HepG2 (cell line): ENCODE measurements around the gene CRISPLD2. TPM values are rescaled to one million over a fixed set of nuclear protein-coding genes. Genes with fewer than 3 reads are reported as not detected.
A peak's percentile ranks its signal among the peaks of the same experiment; 100 is the strongest.

ENCODE experiments used
- ATAC-seq: fragments of 200-7000 bp; cut with Tn5 transposase; 3 replicates; pipeline ENCODE4 v1.9.1; 2020; ENCODE audit warnings: mild to moderate bottlenecking, moderate library complexity
- BruUV-seq: library from RNA; stranded (reverse); fragments of 400-500 nt; replicated peaks from 2 replicates; lab custom pipeline; 2021; lab: Mats Ljungman, UMichigan
- CTCF ChIA-PET: fragments of 300-600 bp; formaldehyde crosslinking; extraction: SDS; loops from one replicate; lab custom pipeline; 2021; ENCODE audit warnings: low total read pairs, inconsistent platforms, low intra/inter-chr PET ratio; lab: Yijun Ruan, JAX
- POLR2A ChIA-PET: fragments of 350-600 bp; sonication (Branson Sonifier 250); formaldehyde crosslinking; loops from one replicate; lab custom pipeline; 2020; ENCODE audit warnings: antibody characterized with exemption, inconsistent platforms; lab: Yijun Ruan, JAX
- DNase-seq: peaks from one replicate; pipeline ENCODE4 v3.0.0-alpha.2; 2015; ENCODE audit warnings: low spot score
- FAIRE-seq: peaks from 3 replicates; lab custom pipeline; 2011; peaks lifted over from hg19 to GRCh38; lab: Jason Lieb, UNC
- H2AFZ ChIP-seq: one replicate; pipeline ENCODE4 v1.6.1; 2011; ENCODE audit warnings: low read length, inconsistent platforms
- H3K27ac ChIP-seq: fragments of 300-600 bp; 3 replicates; pipeline ENCODE4 v1.8.0; 2011; ENCODE audit warnings: mixed run types, mild to moderate bottlenecking, mixed read lengths, low read length, inconsistent platforms; ENCODE audit not compliant: insufficient read depth; ENCODE audit errors: extremely low read length
- H3K27me3 ChIP-seq, 2 experiments: fragments of 200-600 bp in 1 of 2; 2 replicates in 1 of 2; 3 replicates in 1 of 2; pipeline versions ENCODE4 v1.6.0 to v1.8.0; 2011; ENCODE audit warnings: low read length in 2 of 2, mild to moderate bottlenecking in 2 of 2, moderate library complexity in 2 of 2, inconsistent platforms in 1 of 2; ENCODE audit not compliant: insufficient read depth in 2 of 2, control insufficient read depth in 1 of 2
- H3K36me3 ChIP-seq, 2 experiments: fragments of 200-600 bp in 1 of 2; replicated peaks in 1 of 2; 2 replicates in 1 of 2; 3 replicates in 1 of 2; pipeline versions ENCODE4 v1.5.1 to v1.8.0; 2011; ENCODE audit warnings: low read length in 2 of 2, inconsistent platforms in 1 of 2; ENCODE audit not compliant: insufficient read depth in 2 of 2, control insufficient read depth in 1 of 2
- H3K4me1 ChIP-seq: 2 replicates; pipeline ENCODE4 v1.5.1; 2012; ENCODE audit warnings: low read length, inconsistent platforms; ENCODE audit not compliant: insufficient read depth
- H3K4me2 ChIP-seq: 2 replicates; pipeline ENCODE4 v1.6.0; 2011; ENCODE audit warnings: low read depth, low read length, inconsistent platforms
- H3K4me3 ChIP-seq, 3 experiments: fragments of 200-600 bp in 1 of 3; sonication (generic), shearing (Covaris generic) in 1 of 3; replicated peaks in 1 of 3; 2 replicates each; pipeline ENCODE4 v1.5.1; 2011 to 2016; ENCODE audit warnings: low read length in 3 of 3, inconsistent platforms in 2 of 3, low read depth in 2 of 3, mild to moderate bottlenecking in 2 of 3, control low read depth in 1 of 3, mixed read lengths in 1 of 3; ENCODE audit not compliant: insufficient read depth in 1 of 3
- H3K79me2 ChIP-seq: one replicate; pipeline ENCODE4 v1.6.1; 2011; ENCODE audit warnings: low read length, inconsistent platforms; ENCODE audit not compliant: insufficient read depth
- H3K9ac ChIP-seq: 2 replicates; pipeline ENCODE4 v1.6.0; 2011; ENCODE audit warnings: mild to moderate bottlenecking, low read depth, low read length, inconsistent platforms; ENCODE audit not compliant: insufficient read depth
- H3K9me3 ChIP-seq: 2 replicates; pipeline ENCODE4 v1.5.1; 2012; ENCODE audit warnings: mild to moderate bottlenecking, low read length
- H4K20me1 ChIP-seq: 2 replicates; pipeline ENCODE4 v1.6.0; 2011; ENCODE audit warnings: inconsistent platforms, mild to moderate bottlenecking, low read length, moderate library complexity; ENCODE audit not compliant: insufficient read depth
- BCL6 ChIP-seq: IDR thresholded peaks from 2 replicates; pipeline ENCODE4 v1.6.1; 2016; ENCODE audit warnings: missing genetic modification reagents, missing compliant biosample characterization
- BHLHE40 ChIP-seq: IDR thresholded peaks from 2 replicates; pipeline ENCODE4 v1.6.1; 2011; ENCODE audit warnings: low read length, improper control_type of control experiment
- KAT8 ChIP-seq: IDR thresholded peaks from 2 replicates; pipeline ENCODE4 v1.6.1; 2016; ENCODE audit warnings: missing genetic modification reagents, missing compliant biosample characterization
- RARA ChIP-seq: IDR thresholded peaks from 2 replicates; pipeline ENCODE4 v1.6.1; 2016; ENCODE audit warnings: missing genetic modification reagents, missing compliant biosample characterization
- ZNF10 ChIP-seq: sonication (generic); formaldehyde crosslinking; IDR thresholded peaks from 2 replicates; pipeline ENCODE4 v1.4.0; 2020; ENCODE audit warnings: mild to moderate bottlenecking, low read depth, missing genetic modification reagents, borderline replicate concordance
- ZNF629 ChIP-seq: sonication (generic); formaldehyde crosslinking; conservative IDR thresholded peaks from 2 replicates; pipeline ENCODE4 v1.5.0; 2020; ENCODE audit warnings: missing genetic modification reagents
- WGBS: methylation state at CpG from one replicate; pipeline ENCODE4 v1.1.6; 2017; ENCODE audit warnings: low lambda C conversion rate; 5-methylcytosine and 5-hydroxymethylcytosine counted together
- in situ Hi-C: cut with HindIII; loops from 2 replicates; pipeline ENCODE4 v1.10.0; 2017; ENCODE audit warnings: low pct_unique_long_range_greater_than_20kb; ENCODE audit not compliant: extremely low pct_ligation_motif_present
- intact Hi-C: fragments of 100-400 bp; cut with micrococcal nuclease; formaldehyde crosslinking; loops from one replicate; pipeline ENCODE4 v1.10.0; 2022; ENCODE audit not compliant: unreplicated experiment
- polyA plus RNA-seq, 8 experiments: library from polyadenylated mRNA; depleted of rRNA in 3 of 8; stranded (reverse) in 7 of 8; unstranded in 1 of 8; fragments of >200 nt; fragmentation: Illumina TruSeq in 4 of 8; extraction: Trizol in 4 of 8; gene quantifications; 2 replicates each; pipeline versions ENCODE4 v1.2.1 to v1.2.3, GENCODE V29; 2011 to 2016; ENCODE audit warnings: low read depth in 4 of 8, missing spikeins in 1 of 8, mixed read lengths in 1 of 8; ENCODE audit not compliant: insufficient read depth in 1 of 8
- total RNA-seq, 5 experiments: library from RNA; depleted of rRNA; stranded (reverse); fragments of >200 nt; fragmentation: Illumina TruSeq; extraction: Trizol; gene quantifications; 2 replicates each; pipeline ENCODE4 v1.2.3, GENCODE V29; 2016; ENCODE audit warnings: low read depth in 1 of 5
- TF ChIP-seq, protein P1 (sequence below): sonication (generic); formaldehyde crosslinking; IDR thresholded peaks from 2 replicates; pipeline ENCODE4 v1.4.0; 2020; ENCODE audit warnings: missing genetic modification reagents
- TF ChIP-seq, protein P2 (sequence below): sonication (generic); formaldehyde crosslinking; IDR thresholded peaks from 2 replicates; pipeline ENCODE4 v1.5.0; 2020; ENCODE audit warnings: mild to moderate bottlenecking, missing genetic modification reagents

Gene CRISPLD2
- total and polyA plus RNA-seq, 2 of the 13 experiments (the other 11 are each of a cell fraction or from before 2014, with no cell fraction given): 0.04 to 0.31 TPM

DNA sequence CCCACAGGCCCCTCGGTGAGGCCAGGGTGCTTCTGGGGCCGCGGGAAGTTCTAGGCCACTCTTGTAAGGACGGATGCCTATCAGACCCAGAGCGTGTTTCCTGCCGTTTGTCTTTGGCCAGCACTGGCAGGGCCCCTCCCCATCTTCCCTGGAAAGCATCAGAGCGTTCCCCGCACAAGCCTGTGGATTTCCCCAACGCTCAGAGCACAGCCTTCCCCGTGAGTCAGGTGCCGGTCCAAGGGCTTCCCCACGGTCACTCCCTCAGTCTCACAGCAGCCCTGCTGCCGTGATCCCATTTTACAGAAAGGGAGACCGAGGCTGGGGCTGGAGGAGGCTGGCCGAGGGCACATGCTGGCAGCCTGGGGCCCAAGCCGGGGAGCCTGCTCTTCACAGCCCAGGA, 33.7 kb downstream of the CRISPLD2 start:
- Histone ChIP-seq H3K9ac (no peak overlapping the region), H3K27ac (no peak overlapping the region), H3K4me2 (no peak overlapping the region), H3K79me2 (no peaks in the 10 kb centered on the region), H3K4me3 (no peak overlapping the region), H4K20me1 (no peaks in the 10 kb centered on the region; the same call in 1 of the 2 replicates), H3K9me3 (no peaks in the 10 kb centered on the region), H3K36me3 (no peaks in the 10 kb centered on the region), H3K27me3 (peaks cover 0 to 53% of the 10 kb centered on the region in 2 experiments; a peak in 4 of 5 replicates), H2AFZ (no peak overlapping the region), H3K4me1 (peaks cover 18% of the 10 kb centered on the region)
- ATAC-seq (no peak), FAIRE-seq (no peak), DNase-seq (no peak)
- CTCF ChIA-PET: no interaction called here
- BruUV-seq: no TSS peak
- 18% methylated on average over 7 of the region's 16 CpGs for whole genome bisulfite sequencing
- intact Hi-C loops: no loop called here
- TF ChIP-seq ZNF629 (CRISPR knock-in tag) (peak; percentile 77), ZNF10 (no peak), BCL6 (CRISPR knock-in tag) (peak; percentile 75), RARA (peak; percentile 22), KAT8 (CRISPR knock-in tag) (no peak), BHLHE40 (0 out of 2 replicates have a peak, but pooled peaks have one; percentile 14)
- TF ChIP-seq, protein P1, sequence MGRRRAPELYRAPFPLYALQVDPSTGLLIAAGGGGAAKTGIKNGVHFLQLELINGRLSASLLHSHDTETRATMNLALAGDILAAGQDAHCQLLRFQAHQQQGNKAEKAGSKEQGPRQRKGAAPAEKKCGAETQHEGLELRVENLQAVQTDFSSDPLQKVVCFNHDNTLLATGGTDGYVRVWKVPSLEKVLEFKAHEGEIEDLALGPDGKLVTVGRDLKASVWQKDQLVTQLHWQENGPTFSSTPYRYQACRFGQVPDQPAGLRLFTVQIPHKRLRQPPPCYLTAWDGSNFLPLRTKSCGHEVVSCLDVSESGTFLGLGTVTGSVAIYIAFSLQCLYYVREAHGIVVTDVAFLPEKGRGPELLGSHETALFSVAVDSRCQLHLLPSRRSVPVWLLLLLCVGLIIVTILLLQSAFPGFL: no peak
- TF ChIP-seq, protein P2, sequence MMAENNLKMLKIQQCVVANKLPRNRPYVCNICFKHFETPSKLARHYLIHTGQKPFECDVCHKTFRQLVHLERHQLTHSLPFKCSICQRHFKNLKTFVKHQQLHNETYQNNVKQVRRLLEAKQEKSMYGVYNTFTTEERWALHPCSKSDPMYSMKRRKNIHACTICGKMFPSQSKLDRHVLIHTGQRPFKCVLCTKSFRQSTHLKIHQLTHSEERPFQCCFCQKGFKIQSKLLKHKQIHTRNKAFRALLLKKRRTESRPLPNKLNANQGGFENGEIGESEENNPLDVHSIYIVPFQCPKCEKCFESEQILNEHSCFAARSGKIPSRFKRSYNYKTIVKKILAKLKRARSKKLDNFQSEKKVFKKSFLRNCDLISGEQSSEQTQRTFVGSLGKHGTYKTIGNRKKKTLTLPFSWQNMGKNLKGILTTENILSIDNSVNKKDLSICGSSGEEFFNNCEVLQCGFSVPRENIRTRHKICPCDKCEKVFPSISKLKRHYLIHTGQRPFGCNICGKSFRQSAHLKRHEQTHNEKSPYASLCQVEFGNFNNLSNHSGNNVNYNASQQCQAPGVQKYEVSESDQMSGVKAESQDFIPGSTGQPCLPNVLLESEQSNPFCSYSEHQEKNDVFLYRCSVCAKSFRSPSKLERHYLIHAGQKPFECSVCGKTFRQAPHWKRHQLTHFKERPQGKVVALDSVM (CRISPR knock-in tag): 0 out of 2 replicates have a peak, but pooled peaks have one; percentile 52
- POLR2A ChIA-PET: no interaction called here
- in situ Hi-C loops: no loop called here
